Colonic mucosa (tissue), 4 donors: ENCODE results near the gene TCEAL3. TPM values are rescaled to one million over a fixed set of nuclear protein-coding genes. Genes with fewer than 3 reads are reported as not detected.
"Not testable (repeated sequence)": the region's sequence is repeated elsewhere in the genome, so short reads cannot be mapped to it uniquely, and the experiment has no call there.

Experiments
- DNase-seq: peaks from one replicate; pipeline ENCODE4 v3.0.0-alpha.2; 2020
- H3K27ac ChIP-seq: fragments of 200-600 bp; one replicate; pipeline ENCODE4 v1.8.0; 2021
- H3K27me3 ChIP-seq: fragments of 200-600 bp; one replicate; pipeline ENCODE4 v1.8.0; 2021
- H3K36me3 ChIP-seq: fragments of 200-600 bp; one replicate; pipeline ENCODE4 v1.8.0; 2021
- H3K4me1 ChIP-seq: fragments of 200-600 bp; one replicate; pipeline ENCODE4 v1.8.0; 2021; ENCODE audit warnings: mild to moderate bottlenecking
- H3K4me3 ChIP-seq: fragments of 200-600 bp; one replicate; pipeline ENCODE4 v1.8.0; 2021
- H3K9ac ChIP-seq, 2 donors: one replicate each; pipeline ENCODE4 v1.7.0; 2013; ENCODE audit warnings: control low read depth in 2 of 2, low read depth in 2 of 2, low read length in 2 of 2
- H3K9me3 ChIP-seq: fragments of 200-600 bp; one replicate; pipeline ENCODE4 v1.8.0; 2021
- intact Hi-C: fragments of 100-400 bp; cut with DNase I; formaldehyde crosslinking; loops from one replicate; pipeline ENCODE4 v1.14.1; 2022
- total RNA-seq, 2 donors: library from RNA; stranded (reverse); fragmentation: NEBNext Ultra II Directional in 1 of 2; extraction: Animal tissue kit (Norgen Biotek cat#: 25700) in 1 of 2; gene quantifications; one replicate each; pipeline ENCODE4 v1.2.1, GENCODE V29; 2021
- TF ChIP-seq, protein P1 (sequence below): fragments of 200-600 bp; IDR thresholded peaks from one replicate; pipeline ENCODE4 v1.8.0; 2022; ENCODE audit warnings: antibody characterized with exemption, mild to moderate bottlenecking
- donor health status: healthy.
- donor health status: DM: no; HTN: no; CAD: no.
- donor health status: DM: no; HTN: no; CAD: no.

TCEAL3 gene
- total RNA-seq, 2 donors from 2014 or later: 4.9 to 7.8 TPM

GRCh38 chrX:103635436-103635835 lies 27.7 kb downstream of the TCEAL3 start:
- Histone ChIP-seq H3K4me3 (no peak overlapping the region), H3K9ac (no peak overlapping the region), H3K27me3 (no peaks in the 10 kb centered on the region), H3K36me3 (no peaks in the 10 kb centered on the region), H3K9me3 (no peaks in the 10 kb centered on the region), H3K4me1 (no peaks in the 10 kb centered on the region), H3K27ac (no peak overlapping the region)
- TF ChIP-seq, protein P1, sequence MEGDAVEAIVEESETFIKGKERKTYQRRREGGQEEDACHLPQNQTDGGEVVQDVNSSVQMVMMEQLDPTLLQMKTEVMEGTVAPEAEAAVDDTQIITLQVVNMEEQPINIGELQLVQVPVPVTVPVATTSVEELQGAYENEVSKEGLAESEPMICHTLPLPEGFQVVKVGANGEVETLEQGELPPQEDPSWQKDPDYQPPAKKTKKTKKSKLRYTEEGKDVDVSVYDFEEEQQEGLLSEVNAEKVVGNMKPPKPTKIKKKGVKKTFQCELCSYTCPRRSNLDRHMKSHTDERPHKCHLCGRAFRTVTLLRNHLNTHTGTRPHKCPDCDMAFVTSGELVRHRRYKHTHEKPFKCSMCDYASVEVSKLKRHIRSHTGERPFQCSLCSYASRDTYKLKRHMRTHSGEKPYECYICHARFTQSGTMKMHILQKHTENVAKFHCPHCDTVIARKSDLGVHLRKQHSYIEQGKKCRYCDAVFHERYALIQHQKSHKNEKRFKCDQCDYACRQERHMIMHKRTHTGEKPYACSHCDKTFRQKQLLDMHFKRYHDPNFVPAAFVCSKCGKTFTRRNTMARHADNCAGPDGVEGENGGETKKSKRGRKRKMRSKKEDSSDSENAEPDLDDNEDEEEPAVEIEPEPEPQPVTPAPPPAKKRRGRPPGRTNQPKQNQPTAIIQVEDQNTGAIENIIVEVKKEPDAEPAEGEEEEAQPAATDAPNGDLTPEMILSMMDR: no peak
- intact Hi-C loops: no loop called here
- no peak for DNase-seq

DNA sequence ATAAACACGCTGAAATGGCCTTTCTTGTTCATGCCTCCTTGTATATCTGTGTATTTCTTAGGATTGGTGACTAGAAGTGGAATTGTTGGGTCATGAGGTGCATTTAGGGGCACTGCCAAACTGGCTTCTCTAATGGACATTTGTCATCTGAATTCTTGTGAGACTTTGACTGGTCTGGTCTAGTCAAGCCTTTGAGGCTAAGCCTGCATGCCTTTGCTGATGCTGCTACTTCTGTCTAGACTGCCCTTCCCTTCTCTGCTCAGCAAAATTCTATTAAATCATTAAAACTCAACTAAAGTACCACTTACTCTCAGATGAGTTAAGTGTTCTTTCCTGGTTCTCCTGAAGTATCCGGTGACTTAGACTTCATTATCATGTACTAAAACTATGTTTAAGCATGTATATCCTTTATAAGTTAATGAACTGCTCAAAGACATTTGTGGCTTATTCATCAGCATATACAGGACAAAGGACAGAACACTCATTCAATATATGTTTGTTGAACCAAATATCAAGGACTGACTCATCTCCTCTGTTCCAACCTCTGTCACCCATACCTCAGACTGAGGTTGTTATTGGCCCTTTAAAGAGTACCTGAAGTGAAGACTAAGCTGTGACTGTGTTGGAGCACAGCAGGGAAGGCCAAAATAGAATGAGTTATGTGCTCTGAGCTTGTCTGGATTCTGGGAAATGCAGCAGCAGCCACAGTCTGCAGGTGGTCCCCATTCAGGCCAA lies 30.0 kb downstream of the TCEAL3 start:
- H3K4me3 ChIP-seq: no peak overlapping the region
- intact Hi-C loops: no loop called here
- no peak overlapping the region for H3K27ac ChIP-seq
- no peak for DNase-seq
- TF ChIP-seq, protein P1: no peak
- H3K36me3 ChIP-seq: no peaks in the 10 kb centered on the region
- no peaks in the 10 kb centered on the region for H3K27me3 ChIP-seq
- no peaks in the 10 kb centered on the region for H3K4me1 ChIP-seq
- no peaks in the 10 kb centered on the region for H3K9me3 ChIP-seq
- no peak overlapping the region for H3K9ac ChIP-seq

- H3K9ac ChIP-seq, H3K4me3 ChIP-seq, DNase-seq, H3K27me3 ChIP-seq, intact Hi-C loops, H3K4me1 ChIP-seq, H3K27ac ChIP-seq, H3K36me3 ChIP-seq, H3K9me3 ChIP-seq: not testable (repeated sequence)
Observed at GRCh38 chrX:103638479-103639346, 30.9 kb downstream of the TCEAL3 start.

GRCh38 chrX:103640401-103641155 lies 32.8 kb downstream of the TCEAL3 start:
- H3K27me3 ChIP-seq: no peaks in the 10 kb centered on the region
- TF ChIP-seq, protein P1: no peak

GRCh38 chrX:103644125-103644524 lies 36.4 kb downstream of the TCEAL3 start:
- Histone ChIP-seq H3K4me1 (no peaks in the 10 kb centered on the region), H3K4me3 (no peak overlapping the region), H3K27me3 (no peaks in the 10 kb centered on the region), H3K36me3 (no peaks in the 10 kb centered on the region), H3K9ac (no peak overlapping the region), H3K9me3 (no peaks in the 10 kb centered on the region), H3K27ac (no peak overlapping the region)
- intact Hi-C loops: no loop called here
- TF ChIP-seq, protein P1: no peak
- DNase-seq: no peak

More at GRCh38 chrX:103640401-103641155, 32.8 kb downstream of the TCEAL3 start:
- intact Hi-C loops: no loop called here
- DNase-seq: no peak
- Histone ChIP-seq H3K4me1 (no peaks in the 10 kb centered on the region), H3K36me3 (no peaks in the 10 kb centered on the region), H3K9me3 (no peaks in the 10 kb centered on the region), H3K9ac (no peak overlapping the region), H3K27ac (no peak overlapping the region), H3K4me3 (no peak overlapping the region)
